NCI-H748 (cell line): ENCODE measurements around the gene KIAA2012.

Experiments
- DNase-seq: peaks from one replicate; lab custom pipeline; 2025; ENCODE audit not compliant: unreplicated experiment; lab: John Stamatoyannopoulos, UW

The KIAA2012 gene

GRCh38 chr2:202079310-202079709 is 6.3 kb downstream of the KIAA2012 start:
- no peak for DNase-seq

GRCh38 chr2:202084265-202084664 is 11.2 kb downstream of the KIAA2012 start:
- DNase-seq: peak; percentile 32

GRCh38 chr2:202088777-202089176 is 15.7 kb downstream of the KIAA2012 start:
- DNase-seq: no peak

- no peak for DNase-seq
Measured at GRCh38 chr2:202090530-202090929, 17.5 kb downstream of the KIAA2012 start.

- no peak for DNase-seq
Measured at GRCh38 chr2:202091476-202091875, 18.4 kb downstream of the KIAA2012 start.

GRCh38 chr2:202094426-202094986 is 21.5 kb downstream of the KIAA2012 start:
- no peak for DNase-seq

- DNase-seq: no peak
Measured at GRCh38 chr2:202095235-202095634, 22.2 kb downstream of the KIAA2012 start.

GRCh38 chr2:202096736-202097135 is 23.7 kb downstream of the KIAA2012 start:
- DNase-seq: no peak

GRCh38 chr2:202098291-202098690 is 25.2 kb downstream of the KIAA2012 start:
- DNase-seq: no peak

GRCh38 chr2:202099515-202099914 is 26.5 kb downstream of the KIAA2012 start:
- DNase-seq: peak; percentile 21

- no peak for DNase-seq
Measured at GRCh38 chr2:202100176-202100575, 27.1 kb downstream of the KIAA2012 start.

GRCh38 chr2:202101026-202101579 is 28.0 kb downstream of the KIAA2012 start:
- DNase-seq: no peak

- DNase-seq: no peak
Measured at GRCh38 chr2:202102425-202103000, 29.5 kb downstream of the KIAA2012 start.

GRCh38 chr2:202104286-202104870 is 31.3 kb downstream of the KIAA2012 start:
- peak; percentile 69 for DNase-seq

- no peak for DNase-seq
Measured at GRCh38 chr2:202105025-202105424, 32.0 kb downstream of the KIAA2012 start.

GRCh38 chr2:202108345-202108744 is 35.3 kb downstream of the KIAA2012 start:
- DNase-seq: no peak

- DNase-seq: peak; percentile 15
Measured at GRCh38 chr2:202109139-202109736, 36.2 kb downstream of the KIAA2012 start.

- DNase-seq: peak; percentile 56
Measured at GRCh38 chr2:202109737-202110184, 36.7 kb downstream of the KIAA2012 start.

- DNase-seq: no peak
Measured at GRCh38 chr2:202110491-202110890, 37.4 kb downstream of the KIAA2012 start.

- no peak for DNase-seq
Measured at GRCh38 chr2:202112041-202112440, 39.0 kb downstream of the KIAA2012 start.

GRCh38 chr2:202113571-202114142 is 40.6 kb downstream of the KIAA2012 start:
- peak; percentile 52 for DNase-seq

GRCh38 chr2:202114291-202114690 is 41.2 kb downstream of the KIAA2012 start:
- no peak for DNase-seq
